Mesothelial cell of epicardium (in vitro differentiated cells): ENCODE data around the gene SEMA4C. TPM values are rescaled to one million over a fixed set of nuclear protein-coding genes. Genes with fewer than 3 reads are reported as not detected.
"Not testable (repeated sequence)": the region's sequence is repeated elsewhere in the genome, so short reads cannot be mapped to it uniquely, and the experiment has no call there.

Experiments used
- DNase-seq, 2 experiments: peaks; one replicate each; pipeline ENCODE4 v3.0.0; 2021; ENCODE audit warnings: low spot score in 2 of 2; ENCODE audit not compliant: unreplicated experiment in 2 of 2
- H3K27ac Mint-ChIP-seq: 2 replicates; pipeline ENCODE4 v1.8.0; 2021; ENCODE audit warnings: mixed read lengths
- H3K27me3 Mint-ChIP-seq: 2 replicates; pipeline ENCODE4 v1.8.0; 2021; ENCODE audit warnings: low read depth, mixed read lengths
- H3K36me3 Mint-ChIP-seq: 2 replicates; pipeline ENCODE4 v1.8.0; 2021; ENCODE audit warnings: mixed read lengths
- H3K4me1 Mint-ChIP-seq: 2 replicates; pipeline ENCODE4 v1.8.0; 2021; ENCODE audit warnings: mixed read lengths
- H3K4me3 Mint-ChIP-seq: 2 replicates; pipeline ENCODE4 v1.8.0; 2021; ENCODE audit warnings: mild to moderate bottlenecking, moderate library complexity, mixed read lengths
- H3K9me3 Mint-ChIP-seq: 2 replicates; pipeline ENCODE4 v1.8.0; 2021; ENCODE audit warnings: mixed read lengths
- CTCF ChIP-seq: fragments of 200-600 bp; sonication (generic); IDR thresholded peaks from one replicate; pipeline ENCODE4 v1.5.0; 2021; ENCODE audit warnings: antibody characterized with exemption; ENCODE audit not compliant: unreplicated experiment
- total RNA-seq: library from RNA; stranded (reverse); gene quantifications from 3 replicates; pipeline ENCODE4 v1.2.1, GENCODE V29; 2021

The SEMA4C gene
- total RNA-seq, 1 donor from 2014 or later: 102 TPM

GRCh38 chr2:96890252-96890651 lies 20.4 kb upstream of the SEMA4C start:
- Mint-ChIP-seq H3K27me3 (no peaks in the 10 kb centered on the region), H3K4me1 (peaks cover 61% of the 10 kb centered on the region), H3K9me3 (no peaks in the 10 kb centered on the region), H3K4me3 (no peak overlapping the region), H3K27ac (peak overlapping the region; percentile 91), H3K36me3 (no peaks in the 10 kb centered on the region)
- no peak for TF ChIP-seq CTCF
- no peak for DNase-seq

GRCh38 chr2:96889502-96889901 lies 19.6 kb upstream of the SEMA4C start:
- peaks cover 64% of the 10 kb centered on the region for H3K4me1 Mint-ChIP-seq
- H3K4me3 Mint-ChIP-seq, H3K27ac Mint-ChIP-seq, DNase-seq, H3K36me3 Mint-ChIP-seq, H3K9me3 Mint-ChIP-seq, H3K27me3 Mint-ChIP-seq: not testable (repeated sequence)

GRCh38 chr2:96888072-96889011 lies 18.5 kb upstream of the SEMA4C start:
- peak in 1 of 2 experiments; percentile 57 for DNase-seq
- Mint-ChIP-seq H3K4me3 (no peak overlapping the region), H3K27me3 (no peaks in the 10 kb centered on the region), H3K4me1 (peaks cover 68% of the 10 kb centered on the region), H3K27ac (peak overlapping the region; percentile 95), H3K36me3 (no peaks in the 10 kb centered on the region), H3K9me3 (no peaks in the 10 kb centered on the region)
- TF ChIP-seq CTCF: no peak

- no peaks in the 10 kb centered on the region for H3K9me3 Mint-ChIP-seq
- DNase-seq: no peak
- no peaks in the 10 kb centered on the region for H3K36me3 Mint-ChIP-seq
- peaks cover 65% of the 10 kb centered on the region for H3K4me1 Mint-ChIP-seq
- no peaks in the 10 kb centered on the region for H3K27me3 Mint-ChIP-seq
- no peak overlapping the region for H3K4me3 Mint-ChIP-seq
- peak overlapping the region; percentile 95 for H3K27ac Mint-ChIP-seq
- TF ChIP-seq CTCF: no peak
Measured at GRCh38 chr2:96887493-96888012, 17.7 kb upstream of the SEMA4C start.

- H3K36me3 Mint-ChIP-seq: no peaks in the 10 kb centered on the region
- H3K4me3 Mint-ChIP-seq: no peak overlapping the region
- no peak for DNase-seq
- no peak for TF ChIP-seq CTCF
- H3K4me1 Mint-ChIP-seq: peaks cover 67% of the 10 kb centered on the region
- H3K27me3 Mint-ChIP-seq: no peaks in the 10 kb centered on the region
- H3K9me3 Mint-ChIP-seq: no peaks in the 10 kb centered on the region
- H3K27ac Mint-ChIP-seq: no peak overlapping the region
Measured at GRCh38 chr2:96885432-96886347, 15.8 kb upstream of the SEMA4C start.
